Muscle layer of colon (tissue), 2 donors: Measurements from ENCODE around the gene DOC2B.
"Not testable (repeated sequence)": the region's sequence is repeated elsewhere in the genome, so short reads cannot be mapped to it uniquely, and the experiment has no call there.

Experiments
- H3K27ac ChIP-seq: one replicate; pipeline ENCODE4 v1.7.0; 2013; ENCODE audit warnings: low read depth, mild to moderate bottlenecking, low read length, moderate library complexity
- H3K27me3 ChIP-seq, 2 donors: one replicate each; pipeline ENCODE4 v1.7.0; 2013; ENCODE audit warnings: low read length in 2 of 2, mild to moderate bottlenecking in 2 of 2; ENCODE audit not compliant: insufficient read depth in 2 of 2, control insufficient read depth in 1 of 2
- H3K36me3 ChIP-seq: one replicate; pipeline ENCODE4 v1.7.0; 2013; ENCODE audit warnings: mild to moderate bottlenecking, low read length; ENCODE audit not compliant: insufficient read depth
- H3K4me1 ChIP-seq: one replicate; pipeline ENCODE4 v1.7.0; 2013; ENCODE audit warnings: mild to moderate bottlenecking, low read length; ENCODE audit not compliant: insufficient read depth
- H3K4me3 ChIP-seq, 2 donors: one replicate each; pipeline ENCODE4 v1.7.0; 2013; ENCODE audit warnings: low read length in 2 of 2, low read depth in 1 of 2, mild to moderate bottlenecking in 1 of 2, moderate library complexity in 1 of 2
- H3K9ac ChIP-seq: one replicate; pipeline ENCODE4 v1.7.0; 2013; ENCODE audit warnings: low read length
- H3K9me3 ChIP-seq: one replicate; pipeline ENCODE4 v1.7.0; 2013; ENCODE audit warnings: mild to moderate bottlenecking, low read length
- donor health status: abdominal sarcoma.
- donor health status: Adenocarcinoma of cecum.

Gene DOC2B

DNA sequence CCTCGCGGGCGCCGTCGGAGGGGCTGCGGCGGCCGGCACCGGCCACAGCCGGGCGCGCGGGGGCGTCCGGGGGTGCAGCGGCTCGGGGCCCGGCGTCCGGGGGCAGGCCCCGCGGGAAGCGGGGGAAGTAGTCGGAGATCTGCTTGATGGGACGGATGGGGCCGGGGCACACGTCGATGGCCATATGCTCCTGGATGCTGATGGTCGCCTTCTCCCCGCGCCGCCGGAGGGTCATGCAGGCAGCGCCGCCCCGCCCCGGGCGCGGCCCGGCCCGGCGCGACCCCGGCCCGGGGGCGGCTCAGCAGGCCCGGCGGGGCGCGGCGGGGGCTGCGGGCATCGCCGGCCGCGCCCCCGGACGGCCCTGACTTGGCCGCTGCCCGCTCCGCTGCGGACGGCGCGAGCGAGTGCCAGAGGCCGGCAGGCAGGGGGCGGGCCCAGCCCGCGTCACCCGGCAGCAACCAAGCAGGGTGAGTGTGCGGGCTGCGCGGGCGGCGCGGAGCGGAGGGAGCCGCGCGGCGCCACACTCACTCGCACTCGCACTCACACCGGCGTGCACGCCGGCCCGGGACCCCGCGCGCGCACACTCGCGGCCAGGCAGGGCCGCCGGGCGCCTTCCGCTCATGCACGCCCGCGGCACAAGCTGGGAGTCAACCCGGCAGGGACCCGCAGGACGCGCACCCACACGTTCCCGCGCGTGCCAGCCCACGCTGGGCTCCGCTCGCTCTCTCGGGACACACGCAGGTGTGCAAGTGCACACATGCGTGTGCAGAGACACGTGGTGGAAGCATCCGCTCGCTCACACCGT is at the start of gene DOC2B:
TSS of gene DOC2B (minus strand) at position 406 of the 805 bp plus-strand sequence. CDS start at position 235, 171 bp downstream.
- Histone ChIP-seq H3K9me3 (no peaks in the 10 kb centered on the region), H3K27ac (no peak within 1 kb of the TSS), H3K4me3 (peak within 1 kb of the TSS; percentile 14 to 32), H3K4me1 (no peaks in the 10 kb centered on the region), H3K36me3 (no peaks in the 10 kb centered on the region), H3K27me3 (peaks cover 6 to 45% of the 10 kb centered on the region in 2 donors), H3K9ac (no peak within 1 kb of the TSS)

GRCh38 chr17:230395-230770 is 48.9 kb upstream of the DOC2B start:
- Histone ChIP-seq H3K36me3 (no peaks in the 10 kb centered on the region), H3K27ac (no peak overlapping the region), H3K4me3 (no peak overlapping the region), H3K27me3 (no peaks in the 10 kb centered on the region), H3K9ac (no peak overlapping the region), H3K9me3 (no peaks in the 10 kb centered on the region), H3K4me1 (no peaks in the 10 kb centered on the region)

GRCh38 chr17:229709-230394 is 48.4 kb upstream of the DOC2B start:
- H3K36me3 ChIP-seq: no peaks in the 10 kb centered on the region
- no peak overlapping the region for H3K9ac ChIP-seq
- H3K27ac ChIP-seq: no peak overlapping the region
- no peaks in the 10 kb centered on the region for H3K9me3 ChIP-seq
- no peaks in the 10 kb centered on the region for H3K4me1 ChIP-seq
- H3K4me3 ChIP-seq: no peak overlapping the region
- no peaks in the 10 kb centered on the region for H3K27me3 ChIP-seq

DNA sequence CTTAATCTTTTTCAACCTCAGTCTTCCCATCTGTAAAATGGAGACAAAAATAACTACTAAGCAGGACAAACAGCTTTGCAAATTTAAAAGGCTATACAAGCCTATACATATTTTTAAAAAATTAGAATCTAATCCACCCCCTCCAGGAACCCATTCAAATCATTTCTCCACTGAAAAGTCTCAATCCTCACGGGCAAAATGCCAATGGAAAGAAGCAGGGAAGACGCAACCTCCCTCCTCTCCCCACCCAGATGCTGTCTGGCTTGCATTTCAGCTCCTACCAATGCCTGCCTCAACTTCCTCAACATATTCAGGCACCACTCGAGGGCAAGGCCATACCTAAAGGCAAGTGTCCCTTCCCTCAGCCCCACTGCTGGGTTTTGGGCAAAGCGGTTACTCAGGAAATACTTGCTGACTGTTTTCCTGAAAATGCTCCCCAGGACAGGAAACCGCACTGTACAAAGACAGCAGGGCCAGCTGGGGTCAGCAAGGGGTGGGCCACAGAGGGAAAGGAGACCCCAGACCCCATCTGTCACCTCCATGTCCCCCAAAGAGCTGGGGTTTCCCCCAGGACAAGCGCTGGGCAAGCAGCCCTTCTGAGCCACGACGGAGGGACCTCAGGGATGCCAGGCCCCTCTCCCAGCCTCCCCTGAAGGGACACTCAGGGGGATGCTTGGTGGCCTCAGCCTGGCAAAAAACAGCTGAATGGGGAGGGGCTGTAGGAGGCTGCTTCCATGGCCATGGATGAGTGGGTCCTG is 47.7 kb upstream of the DOC2B start:
- no peaks in the 10 kb centered on the region for H3K9me3 ChIP-seq
- no peaks in the 10 kb centered on the region for H3K27me3 ChIP-seq
- H3K4me1 ChIP-seq: no peaks in the 10 kb centered on the region
- no peak overlapping the region for H3K4me3 ChIP-seq
- no peaks in the 10 kb centered on the region for H3K36me3 ChIP-seq
- H3K9ac ChIP-seq: no peak overlapping the region
- no peak overlapping the region for H3K27ac ChIP-seq

- no peaks in the 10 kb centered on the region for H3K9me3 ChIP-seq
- no peaks in the 10 kb centered on the region for H3K27me3 ChIP-seq
- no peak overlapping the region for H3K9ac ChIP-seq
- H3K27ac ChIP-seq: no peak overlapping the region
- H3K4me3 ChIP-seq: no peak overlapping the region
- H3K4me1 ChIP-seq: no peaks in the 10 kb centered on the region
- no peaks in the 10 kb centered on the region for H3K36me3 ChIP-seq
These were observed 46.6 kb upstream of the DOC2B start for GRCh38 chr17:227946-228615.

DNA sequence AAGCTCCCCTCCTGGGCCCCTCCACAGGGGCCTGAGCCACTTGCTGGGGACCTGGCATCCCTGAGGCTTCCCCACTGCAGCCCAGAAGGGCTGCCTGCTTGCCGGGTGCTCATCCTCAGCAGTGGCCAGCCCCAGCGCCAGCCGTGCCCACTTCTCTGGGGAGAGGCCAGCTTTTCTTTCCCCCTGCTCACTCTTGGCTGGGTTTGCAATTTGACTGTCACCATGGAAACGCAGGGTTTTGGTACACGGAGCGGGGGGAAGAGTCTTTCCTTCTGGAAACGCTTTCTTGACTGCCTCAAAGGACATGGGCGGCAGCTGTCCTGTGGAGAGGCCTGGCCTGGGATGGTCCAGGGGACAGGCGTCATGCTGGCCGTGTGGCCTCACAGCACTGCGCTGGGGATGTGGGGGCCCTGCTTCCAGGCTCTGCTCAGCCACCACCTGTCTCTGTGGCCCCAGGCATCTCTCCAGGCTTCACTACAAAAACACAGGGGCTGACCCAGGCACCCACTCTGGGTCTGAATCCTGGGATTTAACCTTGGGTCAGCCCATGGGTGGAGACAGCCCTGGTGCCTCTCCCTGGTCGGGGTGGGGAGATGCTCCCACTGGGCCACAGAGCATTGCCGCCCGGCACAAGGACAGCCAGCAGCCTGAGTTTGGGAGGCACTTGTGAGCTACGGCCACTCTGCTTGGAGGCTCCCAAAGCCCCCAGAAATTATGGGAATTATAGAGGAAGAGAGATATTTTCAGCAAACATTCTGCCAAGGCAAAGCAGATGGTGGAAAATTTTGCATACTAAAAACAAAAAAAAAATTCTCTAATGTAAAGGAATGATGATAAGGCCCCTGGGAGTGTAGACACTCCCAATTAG is 45.9 kb upstream of the DOC2B start:
- Histone ChIP-seq H3K9me3 (no peaks in the 10 kb centered on the region), H3K4me1 (no peaks in the 10 kb centered on the region), H3K27ac (no peak overlapping the region), H3K36me3 (no peaks in the 10 kb centered on the region), H3K9ac (no peak overlapping the region), H3K27me3 (no peaks in the 10 kb centered on the region), H3K4me3 (no peak overlapping the region)

GRCh38 chr17:226108-227077 is 44.9 kb upstream of the DOC2B start:
- no peak overlapping the region for H3K4me3 ChIP-seq
- H3K36me3 ChIP-seq: no peaks in the 10 kb centered on the region
- H3K9ac ChIP-seq: no peak overlapping the region
- H3K4me1 ChIP-seq: no peaks in the 10 kb centered on the region
- H3K9me3 ChIP-seq: no peaks in the 10 kb centered on the region
- H3K27me3 ChIP-seq: no peaks in the 10 kb centered on the region
- H3K27ac ChIP-seq: no peak overlapping the region

- no peak overlapping the region for H3K4me3 ChIP-seq
- no peaks in the 10 kb centered on the region for H3K4me1 ChIP-seq
- no peak overlapping the region for H3K27ac ChIP-seq
- no peaks in the 10 kb centered on the region for H3K9me3 ChIP-seq
- no peaks in the 10 kb centered on the region for H3K36me3 ChIP-seq
- no peak overlapping the region for H3K9ac ChIP-seq
- no peaks in the 10 kb centered on the region for H3K27me3 ChIP-seq
These were observed 44.1 kb upstream of the DOC2B start for GRCh38 chr17:225551-225950.

DNA sequence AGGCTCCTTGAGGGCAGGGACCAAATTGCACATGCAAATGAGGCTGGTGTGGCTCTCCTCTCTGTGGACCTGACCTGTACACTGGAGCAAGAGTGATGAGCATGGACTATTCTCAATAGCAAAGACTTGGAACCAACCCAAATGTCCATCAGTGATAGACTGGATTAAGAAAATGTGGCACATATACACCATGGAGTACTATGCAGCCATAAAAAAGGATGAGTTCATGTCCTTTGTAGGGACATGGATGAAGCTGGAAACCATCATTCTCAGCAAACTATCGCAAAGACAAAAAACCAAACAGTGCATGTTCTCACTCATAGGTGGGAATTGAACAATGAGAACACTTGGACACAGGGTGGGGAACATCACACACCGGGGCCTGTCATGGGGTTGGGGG is 43.1 kb upstream of the DOC2B start:
- H3K9ac ChIP-seq, H3K9me3 ChIP-seq, H3K4me3 ChIP-seq, H3K4me1 ChIP-seq, H3K27me3 ChIP-seq, H3K36me3 ChIP-seq, H3K27ac ChIP-seq: not testable (repeated sequence)
